OCI-LY7 (cell line): ENCODE data around the gene CFAP77.

Experiments
- CTCF ChIP-seq: fragments of 200-600 bp; sonication (generic); conservative IDR thresholded peaks from 2 replicates; pipeline ENCODE4 v1.5.1; 2014; ENCODE audit warnings: mild to moderate bottlenecking, antibody characterized with exemption, low read length, moderate library complexity, mixed read lengths
- EZH2phosphoT487 ChIP-seq: fragments of 200-600 bp; sonication (generic); IDR thresholded peaks from 2 replicates; pipeline ENCODE4 v1.6.1; 2018; ENCODE audit warnings: low read depth, borderline replicate concordance, mild to moderate bottlenecking, mixed run types, antibody characterized with exemption, low read length, moderate library complexity, mixed read lengths

- TF ChIP-seq CTCF (no peak), EZH2phosphoT487 (no peak)
Observed at GRCh38 chr9:132571806-132572600, 162.0 kb downstream of the CFAP77 start.
